ENCODE data around the gene OSBP2.

The OSBP2 gene

DNA sequence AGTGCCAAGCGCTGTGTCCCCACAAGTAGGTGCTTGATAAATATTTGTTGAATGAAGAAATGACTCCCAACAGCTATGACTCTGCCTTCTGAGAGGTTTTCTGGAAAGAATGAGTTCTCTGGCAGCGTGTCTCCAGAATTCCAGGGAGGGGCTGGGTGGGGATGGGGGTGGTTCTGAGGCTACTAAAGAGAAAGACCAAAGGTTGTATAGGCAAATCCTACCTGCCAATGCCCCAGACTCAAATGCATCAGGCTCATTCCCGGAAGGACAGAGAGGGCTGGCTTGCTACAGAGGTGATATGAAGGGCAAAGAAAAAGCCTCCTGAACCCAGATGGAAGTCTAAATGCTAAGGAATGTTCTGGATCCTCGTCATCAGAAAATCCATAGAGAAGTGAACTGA lies 28.9 kb upstream of the OSBP2 start:
- TF ChIP-seq, protein P1, sequence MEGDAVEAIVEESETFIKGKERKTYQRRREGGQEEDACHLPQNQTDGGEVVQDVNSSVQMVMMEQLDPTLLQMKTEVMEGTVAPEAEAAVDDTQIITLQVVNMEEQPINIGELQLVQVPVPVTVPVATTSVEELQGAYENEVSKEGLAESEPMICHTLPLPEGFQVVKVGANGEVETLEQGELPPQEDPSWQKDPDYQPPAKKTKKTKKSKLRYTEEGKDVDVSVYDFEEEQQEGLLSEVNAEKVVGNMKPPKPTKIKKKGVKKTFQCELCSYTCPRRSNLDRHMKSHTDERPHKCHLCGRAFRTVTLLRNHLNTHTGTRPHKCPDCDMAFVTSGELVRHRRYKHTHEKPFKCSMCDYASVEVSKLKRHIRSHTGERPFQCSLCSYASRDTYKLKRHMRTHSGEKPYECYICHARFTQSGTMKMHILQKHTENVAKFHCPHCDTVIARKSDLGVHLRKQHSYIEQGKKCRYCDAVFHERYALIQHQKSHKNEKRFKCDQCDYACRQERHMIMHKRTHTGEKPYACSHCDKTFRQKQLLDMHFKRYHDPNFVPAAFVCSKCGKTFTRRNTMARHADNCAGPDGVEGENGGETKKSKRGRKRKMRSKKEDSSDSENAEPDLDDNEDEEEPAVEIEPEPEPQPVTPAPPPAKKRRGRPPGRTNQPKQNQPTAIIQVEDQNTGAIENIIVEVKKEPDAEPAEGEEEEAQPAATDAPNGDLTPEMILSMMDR (IDR thresholded peaks at IDR 0.05; ENCODE audit: control insufficient read depth, insufficient read depth, low read depth, low read length, missing control alignments): no peak

DNA sequence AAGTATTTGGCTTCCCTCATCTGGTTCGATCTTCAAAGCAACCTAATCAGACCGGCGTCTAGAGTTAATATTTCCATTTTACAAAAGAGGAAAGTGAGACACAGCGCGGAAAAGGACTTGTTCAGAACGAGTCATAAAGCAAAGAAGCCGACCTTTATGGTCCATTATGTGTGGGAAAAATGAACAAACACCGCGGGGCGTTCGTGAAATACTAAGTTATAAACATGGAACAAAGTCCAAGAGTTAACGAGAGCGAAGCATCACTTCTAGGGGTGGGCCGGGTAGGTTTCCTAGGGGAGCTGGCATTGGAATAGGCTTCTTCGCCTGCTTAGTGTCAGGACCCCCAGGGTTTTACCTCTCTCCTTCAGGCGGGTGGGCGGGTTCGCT lies 27.6 kb upstream of the OSBP2 start:
- H3K4me3 ChIP-seq (ENCODE audit: control insufficient read depth, low read depth, low read length): peak overlapping the region; percentile 84
- TF ChIP-seq, protein P1 (IDR thresholded peaks at IDR 0.05; ENCODE audit: control insufficient read depth, insufficient read depth, low read depth, low read length, missing control alignments): no peak
- DNase-seq (ENCODE audit: low read depth): no peak

More for the DNA sequence above, 28.9 kb upstream of the OSBP2 start:
- no peak for DNase-seq (ENCODE audit: low read depth)
- H3K4me3 ChIP-seq (ENCODE audit: control insufficient read depth, low read depth, low read length): no peak overlapping the region

DNA sequence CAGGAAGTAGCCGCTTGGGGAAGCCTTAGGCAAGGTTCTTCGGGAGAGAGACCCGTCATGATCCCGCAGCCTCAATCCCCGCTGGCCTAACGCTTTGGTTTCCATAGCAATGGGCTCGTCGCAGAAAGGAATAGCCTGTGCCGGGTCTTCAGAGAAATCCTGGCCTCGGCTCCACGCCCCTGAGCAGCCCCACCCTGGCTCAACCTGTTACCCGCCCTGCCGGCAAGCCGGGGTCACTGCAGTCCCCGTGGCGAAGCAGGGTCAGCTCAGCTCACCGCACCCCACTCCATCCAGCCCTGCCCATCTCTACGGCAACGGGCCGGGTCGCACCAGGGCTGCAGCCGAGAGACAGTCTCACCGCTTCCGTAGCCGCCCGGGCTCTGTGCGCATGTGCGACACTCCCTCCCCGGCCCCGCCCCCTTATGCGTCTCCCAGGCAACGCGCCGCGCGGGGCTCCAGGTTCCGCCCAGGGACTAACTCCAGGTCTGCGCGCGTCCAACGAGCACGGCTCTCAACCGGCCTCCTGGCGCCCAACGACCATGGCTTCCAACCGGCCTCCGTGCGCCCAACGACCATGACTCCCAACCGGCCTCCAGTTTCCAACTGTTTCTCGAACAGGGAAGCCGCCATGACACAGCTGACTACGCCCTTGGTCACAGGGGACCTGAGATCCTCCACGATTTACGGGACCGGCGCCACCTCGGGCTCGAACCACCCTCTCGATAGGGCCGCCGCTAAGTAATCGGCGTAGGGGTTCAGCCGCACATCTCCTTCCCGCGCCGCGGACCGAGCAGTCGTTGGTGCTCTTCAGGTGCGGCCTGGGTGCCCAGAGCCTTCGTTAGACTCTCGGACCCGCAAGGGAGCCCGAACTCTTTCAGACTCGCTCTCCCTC lies 26.9 kb upstream of the OSBP2 start, which contains the start of gene DUSP18:
Gene DUSP18, minus strand, starts transcription at position 382 of the 892 bp plus-strand sequence. CDS start 3,872 bp downstream, outside the sequence.
- H3K4me3 ChIP-seq (ENCODE audit: control insufficient read depth, low read depth, low read length): peak within 1 kb of the TSS; percentile 84
- DNase-seq (ENCODE audit: low read depth): peak; percentile 32
- TF ChIP-seq, protein P1 (IDR thresholded peaks at IDR 0.05; ENCODE audit: control insufficient read depth, insufficient read depth, low read depth, low read length, missing control alignments): peak; percentile 40

DNA sequence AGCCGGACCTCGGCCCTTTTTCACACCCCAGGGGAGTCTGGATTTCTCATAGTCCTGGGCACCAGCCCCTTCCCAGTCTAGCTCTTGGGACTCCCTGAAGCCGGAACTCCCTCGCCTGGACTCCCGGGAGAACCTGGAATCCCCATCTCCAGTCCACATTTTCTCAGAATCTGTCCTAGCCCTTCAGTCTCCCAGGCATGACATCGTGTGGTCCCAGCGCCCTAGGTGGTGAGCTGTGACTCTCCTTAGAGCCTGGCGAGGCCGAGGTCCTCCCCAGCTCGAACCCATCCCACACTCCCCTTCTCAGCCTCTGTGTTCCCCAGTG lies 26.3 kb upstream of the OSBP2 start:
- TF ChIP-seq, protein P1 (IDR thresholded peaks at IDR 0.05; ENCODE audit: control insufficient read depth, insufficient read depth, low read depth, low read length, missing control alignments): no peak
- DNase-seq (ENCODE audit: low read depth): no peak
- peak overlapping the region; percentile 84 for H3K4me3 ChIP-seq (ENCODE audit: control insufficient read depth, low read depth, low read length)

DNA sequence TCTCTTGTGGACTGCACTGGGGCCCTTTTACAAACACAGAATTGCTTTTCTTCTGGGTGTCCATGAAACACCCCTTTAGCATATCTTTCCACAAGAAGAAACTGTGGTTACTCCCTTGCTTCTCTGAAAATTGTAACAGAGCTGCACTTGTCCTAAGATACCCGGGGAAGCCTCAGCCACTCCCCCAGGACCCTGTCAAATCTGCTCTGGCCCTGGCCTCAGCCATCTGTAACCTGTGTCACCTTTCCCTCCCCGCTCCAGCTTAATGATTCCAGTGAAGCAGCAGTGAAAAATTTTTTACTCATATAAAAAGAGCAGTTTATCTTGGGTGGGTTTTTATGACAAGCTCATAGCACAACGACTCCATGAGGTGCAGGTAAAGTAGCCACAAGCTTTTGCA lies 23.6 kb upstream of the OSBP2 start:
- DNase-seq (ENCODE audit: low read depth): no peak
- TF ChIP-seq, protein P1 (IDR thresholded peaks at IDR 0.05; ENCODE audit: control insufficient read depth, insufficient read depth, low read depth, low read length, missing control alignments): no peak
- no peak overlapping the region for H3K4me3 ChIP-seq (ENCODE audit: control insufficient read depth, low read depth, low read length)

DNA sequence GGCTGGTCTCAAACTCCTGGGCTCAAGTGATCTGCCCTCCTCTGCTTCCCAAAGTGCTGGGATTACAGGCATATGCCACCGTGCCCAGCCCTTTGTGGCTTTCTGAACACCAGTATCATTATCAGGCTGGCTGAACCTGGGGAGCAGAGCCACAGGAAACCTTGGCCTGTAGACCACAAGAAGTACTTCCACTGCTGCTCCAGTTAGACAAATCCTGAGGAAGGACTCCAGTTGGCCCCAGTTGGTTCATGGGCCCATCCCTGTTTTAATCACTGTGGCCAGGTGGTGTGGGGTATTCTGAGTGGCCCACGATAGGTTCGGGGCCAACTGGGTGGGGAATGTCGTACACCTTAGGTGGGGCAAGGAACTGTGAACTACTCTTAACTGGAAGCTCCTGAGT lies 21.5 kb upstream of the OSBP2 start:
- TF ChIP-seq, protein P1 (IDR thresholded peaks at IDR 0.05; ENCODE audit: control insufficient read depth, insufficient read depth, low read depth, low read length, missing control alignments): no peak
- no peak overlapping the region for H3K4me3 ChIP-seq (ENCODE audit: control insufficient read depth, low read depth, low read length)
- DNase-seq (ENCODE audit: low read depth): no peak
